Activated CD4-positive, alpha-beta T cell treated with anti-CD3 and anti-CD28 coated beads for 36 hours (primary cell): ENCODE measurements around the gene FAM167B. TPM values are rescaled to one million over a fixed set of nuclear protein-coding genes. Genes with fewer than 3 reads are reported as not detected.

Experiments used
- ATAC-seq: fragments of 200-7000 bp; cut with Tn5 transposase; one replicate; pipeline ENCODE4 v1.10.0; 2021; ENCODE audit warnings: mild to moderate bottlenecking, moderate library complexity
- CTCF ChIA-PET: fragments of 350-600 bp; sonication (Branson Sonifier 250); formaldehyde crosslinking; loops from one replicate; lab custom pipeline; 2021; ENCODE audit warnings: antibody characterized with exemption; lab: Charles Lee
- POLR2A ChIA-PET: fragments of 350-600 bp; sonication (Branson Sonifier 250); formaldehyde crosslinking; loops from one replicate; lab custom pipeline; 2021; ENCODE audit warnings: antibody characterized with exemption, inconsistent platforms; lab: Charles Lee
- DNase-seq: peaks from one replicate; pipeline ENCODE4 v3.0.0-alpha.2; 2020
- H3K27ac Mint-ChIP-seq: one replicate; pipeline ENCODE4 v1.8.0; 2021; ENCODE audit warnings: mixed read lengths
- H3K27me3 Mint-ChIP-seq: one replicate; pipeline ENCODE4 v1.8.0; 2021; ENCODE audit warnings: mixed read lengths
- H3K36me3 Mint-ChIP-seq: one replicate; pipeline ENCODE4 v1.8.0; 2021; ENCODE audit warnings: low read depth, mixed read lengths
- H3K4me1 Mint-ChIP-seq: one replicate; pipeline ENCODE4 v1.8.0; 2021; ENCODE audit warnings: mixed read lengths
- H3K4me3 Mint-ChIP-seq: one replicate; pipeline ENCODE4 v1.8.0; 2021; ENCODE audit warnings: mild to moderate bottlenecking, moderate library complexity, mixed read lengths
- H3K9me3 Mint-ChIP-seq: one replicate; pipeline ENCODE4 v1.8.0; 2021; ENCODE audit warnings: low read depth, mixed read lengths
- intact Hi-C, 2 experiments: fragments of 100-400 bp; cut with DNase I in 1 of 2; cut with micrococcal nuclease in 1 of 2; formaldehyde crosslinking; loops; one replicate each; pipeline versions ENCODE4 v1.14.2 to v1.15.1; 2022 to 2024; cut with DNase I, micrococcal nuclease
- total RNA-seq, 2 experiments: library from RNA; stranded (reverse); gene quantifications; one replicate each; pipeline ENCODE4 v1.2.3, GENCODE V29; 2021

The FAM167B gene
- total RNA-seq, 2 experiments from 2014 or later: 0.72 to 0.82 TPM

GRCh38 chr1:32241001-32241763 lies 5.8 kb upstream of the FAM167B start:
- peak overlapping the region; percentile 75 for H3K4me3 Mint-ChIP-seq
- H3K9me3 Mint-ChIP-seq: no peaks in the 10 kb centered on the region
- H3K27me3 Mint-ChIP-seq: no peaks in the 10 kb centered on the region
- ChIA-PET CTCF (interaction anchor here (0.6 to 5.1 kb wide), 13 partner anchors 8 to 283 kb away, joined by 3 to 38 read pairs (median 5); partner anchors contain the start of genes BSDC1, FAM167B, LCK and MARCKSL1), POLR2A (interaction anchor here (0.8 to 2.3 kb wide), 9 partner anchors 10 to 168 kb away, joined by 3 to 9 read pairs (median 4); partner anchors contain the start of genes BSDC1, HDAC1, LCK and MARCKSL1)
- DNase-seq (peak; percentile 66), ATAC-seq (peak; percentile 68)
- H3K27ac Mint-ChIP-seq: peak overlapping the region; percentile 42
- H3K4me1 Mint-ChIP-seq: peaks cover 24% of the 10 kb centered on the region
- H3K36me3 Mint-ChIP-seq: peaks cover under 1% of the 10 kb centered on the region
- intact Hi-C loops: loop anchor here in 1 of 2 experiments (1.0 kb wide), 1 partner anchor 8 kb away; no protein-coding TSS in a partner anchor

- H3K27ac Mint-ChIP-seq: no peak overlapping the region
- ATAC-seq (no peak), DNase-seq (no peak)
- H3K27me3 Mint-ChIP-seq: no peaks in the 10 kb centered on the region
- no peaks in the 10 kb centered on the region for H3K9me3 Mint-ChIP-seq
- H3K36me3 Mint-ChIP-seq: no peaks in the 10 kb centered on the region
- POLR2A ChIA-PET: interaction anchor here (0.6 to 1.2 kb wide), 5 partner anchors 9 to 539 kb away, joined by 3 to 6 read pairs (median 3); partner anchors contain the start of gene LCK
- intact Hi-C loops: no loop called here
- peaks cover 30% of the 10 kb centered on the region for H3K4me1 Mint-ChIP-seq
- CTCF ChIA-PET: interaction anchor here (0.6 to 5.1 kb wide), 8 partner anchors 7 to 454 kb away, joined by 3 to 38 read pairs (median 3); partner anchors contain the start of genes FAM167B and LCK
- H3K4me3 Mint-ChIP-seq: no peak overlapping the region
Observed at GRCh38 chr1:32242341-32242851, 4.6 kb upstream of the FAM167B start.

GRCh38 chr1:32247452-32247851 lies 430 bp downstream of the FAM167B start:
- intact Hi-C loops: loop anchor here in 1 of 2 experiments (5.0 kb wide), 1 partner anchor 75 kb away; no protein-coding TSS in a partner anchor
- peaks cover 43% of the 10 kb centered on the region for H3K4me1 Mint-ChIP-seq
- H3K4me3 Mint-ChIP-seq: no peak overlapping the region
- ChIA-PET CTCF (interaction anchor here (1.1 to 5.9 kb wide), 11 partner anchors 8 to 147 kb away, joined by 3 to 45 read pairs (median 6); no protein-coding TSS in a partner anchor), POLR2A (no interaction called here)
- H3K9me3 Mint-ChIP-seq: no peaks in the 10 kb centered on the region
- ATAC-seq (no peak), DNase-seq (no peak)
- H3K27me3 Mint-ChIP-seq: no peaks in the 10 kb centered on the region
- peaks cover 16% of the 10 kb centered on the region for H3K36me3 Mint-ChIP-seq
- H3K27ac Mint-ChIP-seq: peak overlapping the region; percentile 92

GRCh38 chr1:32247983-32248889 lies 1.2 kb downstream of the FAM167B start:
- peak; percentile 11 for ATAC-seq
- CTCF ChIA-PET: interaction anchor here (0.6 to 5.9 kb wide), 29 partner anchors 9 to 273 kb away, joined by 3 to 45 read pairs (median 5); partner anchors contain the start of gene IQCC
- Mint-ChIP-seq H3K9me3 (no peaks in the 10 kb centered on the region), H3K4me1 (peaks cover 44% of the 10 kb centered on the region), H3K4me3 (peak overlapping the region; percentile 33), H3K27me3 (no peaks in the 10 kb centered on the region), H3K27ac (peak overlapping the region; percentile 100), H3K36me3 (peaks cover 23% of the 10 kb centered on the region)
- intact Hi-C loops: loop anchor here (1.0 to 5.0 kb wide), 4 partner anchors 26 to 74 kb away; partner anchors contain the start of genes EIF3I (in 1 of the 2) and TMEM234 (in 1 of the 2)
- DNase-seq: peak; percentile 91
- POLR2A ChIA-PET: interaction anchor here (0.5 to 1.5 kb wide), 5 partner anchors 11 to 89 kb away, joined by 3 to 9 read pairs (median 5); partner anchors contain the start of gene IQCC

- intact Hi-C loops: loop anchor here (1.0 to 10.0 kb wide), 11 partner anchors 9 to 375 kb away; partner anchors contain the start of genes BSDC1 (in 1 of the 2), EIF3I (in 1 of the 2), KHDRBS1 (in 1 of the 2) and TMEM234 (in 1 of the 2)
- ATAC-seq (peak; percentile 68), DNase-seq (peak; percentile 91)
- Mint-ChIP-seq H3K36me3 (peaks cover 36% of the 10 kb centered on the region), H3K4me1 (peaks cover 50% of the 10 kb centered on the region), H3K27me3 (no peaks in the 10 kb centered on the region), H3K4me3 (peak overlapping the region; percentile 91), H3K27ac (peak overlapping the region; percentile 100), H3K9me3 (no peaks in the 10 kb centered on the region)
- ChIA-PET CTCF (interaction anchor here (0.7 to 5.9 kb wide), 11 partner anchors 8 to 75 kb away, joined by 3 to 45 read pairs (median 8); partner anchors contain the start of gene TXLNA), POLR2A (interaction anchor here (0.6 to 3.4 kb wide), 7 partner anchors 8 to 222 kb away, joined by 3 to 14 read pairs (median 5); partner anchors contain the start of gene HDAC1)
Observed at GRCh38 chr1:32249831-32250525, 3.0 kb downstream of the FAM167B start.

- Mint-ChIP-seq H3K27ac (peak within 1 kb of the TSS; percentile 100), H3K36me3 (peaks cover 42% of the 10 kb centered on the region), H3K4me1 (peaks cover 50% of the 10 kb centered on the region), H3K4me3 (peak within 1 kb of the TSS; percentile 91), H3K9me3 (no peaks in the 10 kb centered on the region), H3K27me3 (no peaks in the 10 kb centered on the region)
- ATAC-seq (peak; percentile 27), DNase-seq (peak; percentile 88)
- intact Hi-C loops: loop anchor here (1.0 to 10.0 kb wide), 9 partner anchors 22 to 374 kb away; partner anchors contain the start of genes BSDC1 (in 1 of the 2), EIF3I (in 1 of the 2), KHDRBS1 (in 1 of the 2) and MARCKSL1 (in 1 of the 2)
- ChIA-PET POLR2A (interaction anchor here (0.5 to 3.4 kb wide), 10 partner anchors 9 to 318 kb away, joined by 3 to 14 read pairs (median 4); partner anchors contain the start of genes BSDC1 and HDAC1), CTCF (interaction anchor here (1.0 to 5.9 kb wide), 8 partner anchors 7 to 143 kb away, joined by 3 to 45 read pairs (median 5); partner anchors contain the start of genes KPNA6 and TXLNA)
Observed at GRCh38 chr1:32250893-32251716, 4.1 kb downstream of the FAM167B start, which contains the start of gene LCK. TSS of gene LCK (plus strand) at chr1:32251265. CDS start at chr1:32274330, 23,065 bp downstream.

- peak overlapping the region; percentile 87 for H3K27ac Mint-ChIP-seq
- peak overlapping the region; percentile 91 for H3K4me3 Mint-ChIP-seq
- peak; percentile 6 for ATAC-seq
- peak; percentile 55 for DNase-seq
- intact Hi-C loops: loop anchor here (1.0 to 10.0 kb wide), 4 partner anchors 9 to 542 kb away; no protein-coding TSS in a partner anchor
- H3K9me3 Mint-ChIP-seq: no peaks in the 10 kb centered on the region
- ChIA-PET CTCF (interaction anchor here (0.7 to 1.3 kb wide), 5 partner anchors 13 to 143 kb away, joined by 3 to 6 read pairs (median 3); partner anchors contain the start of gene MARCKSL1), POLR2A (interaction anchor here (0.6 to 1.6 kb wide), 4 partner anchors 9 to 190 kb away, joined by 3 to 5 read pairs (median 4); partner anchors contain the start of genes HDAC1 and MARCKSL1)
- peaks cover 48% of the 10 kb centered on the region for H3K4me1 Mint-ChIP-seq
- peaks cover 62% of the 10 kb centered on the region for H3K36me3 Mint-ChIP-seq
- H3K27me3 Mint-ChIP-seq: no peaks in the 10 kb centered on the region
Observed at GRCh38 chr1:32255072-32256071, 8.3 kb downstream of the FAM167B start.
